HK-2 (cell line): ENCODE measurements around the gene CBX2.

Source experiments
- DNase-seq: peaks from one replicate; pipeline ENCODE4 v3.0.0-alpha.2; 2018; ENCODE audit not compliant: unreplicated experiment

Gene CBX2

GRCh38 chr17:79786930-79787643 lies 9.1 kb downstream of the CBX2 start:
- no peak for DNase-seq

GRCh38 chr17:79788455-79788854 lies 10.5 kb downstream of the CBX2 start:
- no peak for DNase-seq

- no peak for DNase-seq
These were observed 11.3 kb downstream of the CBX2 start for GRCh38 chr17:79788989-79789942.

- peak; percentile 51 for DNase-seq
These were observed 12.2 kb downstream of the CBX2 start for GRCh38 chr17:79789943-79790804.

- DNase-seq, result no peak
These were observed 13.1 kb downstream of the CBX2 start for GRCh38 chr17:79790805-79791734.

GRCh38 chr17:79791735-79792161 lies 13.8 kb downstream of the CBX2 start:
- DNase-seq, result no peak

GRCh38 chr17:79792341-79792871 lies 14.5 kb downstream of the CBX2 start:
- DNase-seq, result no peak

- DNase-seq, result no peak
These were observed 15.3 kb downstream of the CBX2 start for GRCh38 chr17:79792984-79793923.

GRCh38 chr17:79793924-79794304 lies 16.0 kb downstream of the CBX2 start:
- DNase-seq, result no peak

GRCh38 chr17:79794659-79795511 lies 16.9 kb downstream of the CBX2 start:
- DNase-seq, result no peak

GRCh38 chr17:79795795-79796443 lies 18.0 kb downstream of the CBX2 start:
- no peak for DNase-seq

- DNase-seq, result no peak
These were observed 18.5 kb downstream of the CBX2 start for GRCh38 chr17:79796444-79796762.

GRCh38 chr17:79796763-79797491 lies 19.0 kb downstream of the CBX2 start, which contains the start of gene CBX8:
Gene CBX8, minus strand, starts transcription at chr17:79797077. Its CDS starts 79 bp downstream, at chr17:79796998.
- DNase-seq, result peak; percentile 99

GRCh38 chr17:79797492-79798298 lies 19.7 kb downstream of the CBX2 start:
- peak; percentile 68 for DNase-seq

GRCh38 chr17:79798299-79799173 lies 20.6 kb downstream of the CBX2 start:
- DNase-seq, result peak; percentile 60
